Peyer's patch (tissue), 4 donors: ENCODE data around the gene MED12. TPM values are rescaled to one million over a fixed set of nuclear protein-coding genes. Genes with fewer than 3 reads are reported as not detected.

ENCODE experiments used
- DNase-seq, 3 donors: peaks; one replicate each; pipeline ENCODE4 v3.0.0-alpha.2; 2017 to 2019
- H3K27ac ChIP-seq, 4 donors: fragments of 200-600 bp; sonication (generic); one replicate each; pipeline ENCODE4 v1.5.1; 2016 to 2019
- H3K27me3 ChIP-seq, 2 donors: fragments of 200-600 bp; sonication (generic); one replicate each; pipeline ENCODE4 v1.5.1; 2019
- H3K36me3 ChIP-seq, 3 donors: fragments of 200-600 bp; sonication (generic); one replicate each; pipeline ENCODE4 v1.5.1; 2016 to 2019
- H3K4me1 ChIP-seq, 4 donors: fragments of 200-600 bp; sonication (generic); one replicate each; pipeline ENCODE4 v1.5.1; 2016 to 2019
- H3K4me3 ChIP-seq, 4 donors: fragments of 200-600 bp; sonication (generic); 1 replicate in 3 of 4; 2 replicates in 1 of 4; pipeline ENCODE4 v1.5.1; 2016 to 2019; ENCODE audit warnings: mild to moderate bottlenecking in 1 of 4
- H3K9me3 ChIP-seq, 4 donors: fragments of 200-600 bp; sonication (generic); one replicate each; pipeline ENCODE4 v1.5.1; 2016 to 2019; ENCODE audit warnings: mild to moderate bottlenecking in 1 of 4
- POLR2A ChIP-seq, 2 donors: fragments of 450-650 bp; IDR thresholded peaks; one replicate each; pipeline ENCODE4 v1.5.1; 2017; ENCODE audit warnings: antibody characterized with exemption in 2 of 2, mild to moderate bottlenecking in 2 of 2, moderate library complexity in 2 of 2
- total RNA-seq, 4 donors: library from RNA; depleted of rRNA; stranded (reverse); fragments of >200 nt; gene quantifications; one replicate each; pipeline ENCODE4 v1.1.0, GENCODE V29; 2016
- TF ChIP-seq, protein P1 (sequence below), 6 experiments: fragments of 450-650 bp in 4 of 6; fragments of 200-600 bp in 2 of 6; sonication (generic) in 1 of 6; IDR thresholded peaks; one replicate each; pipeline ENCODE4 v1.5.1; 2017 to 2019; ENCODE audit warnings: antibody characterized with exemption in 6 of 6, mild to moderate bottlenecking in 3 of 6, moderate library complexity in 1 of 6

MED12 gene
- total RNA-seq, 4 donors from 2014 or later = 38.5 to 87.0 (median 67.5) TPM

DNA sequence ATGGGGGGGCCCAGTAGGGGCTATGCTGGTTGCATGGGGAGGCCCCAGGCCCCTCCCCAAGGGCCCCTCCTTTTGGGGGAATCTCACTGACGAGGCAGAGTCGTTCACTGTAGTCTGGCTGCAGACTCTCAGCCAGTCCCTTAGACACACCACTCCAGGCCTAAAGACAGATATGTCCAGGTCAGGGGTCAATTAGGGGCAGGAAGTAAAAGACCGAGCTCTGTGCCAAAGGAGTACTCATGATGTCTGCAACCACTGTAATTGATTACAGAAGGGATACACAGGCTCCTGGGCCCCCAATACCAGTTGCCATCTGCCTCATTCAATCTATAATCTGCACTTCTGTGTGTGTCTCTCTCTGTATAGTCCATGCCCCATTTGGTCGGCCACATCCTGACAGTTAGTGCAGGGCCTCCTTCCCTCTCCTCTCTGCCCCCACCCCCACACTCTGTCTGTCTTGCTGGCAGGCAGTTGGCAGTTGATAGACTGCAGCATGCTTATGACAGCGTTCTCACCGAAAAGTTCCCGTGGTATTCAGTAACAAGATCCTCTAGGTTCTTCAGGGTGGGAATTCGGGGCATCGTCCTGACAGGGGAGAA is 10.5 kb upstream of the MED12 start:
- H3K27ac ChIP-seq = peak overlapping the region in 1 of 4 donors; percentile 42
- H3K4me3 ChIP-seq = no peak overlapping the region
- peak in 2 of 3 donors; percentile 50 to 59 for DNase-seq
- TF ChIP-seq, protein P1, sequence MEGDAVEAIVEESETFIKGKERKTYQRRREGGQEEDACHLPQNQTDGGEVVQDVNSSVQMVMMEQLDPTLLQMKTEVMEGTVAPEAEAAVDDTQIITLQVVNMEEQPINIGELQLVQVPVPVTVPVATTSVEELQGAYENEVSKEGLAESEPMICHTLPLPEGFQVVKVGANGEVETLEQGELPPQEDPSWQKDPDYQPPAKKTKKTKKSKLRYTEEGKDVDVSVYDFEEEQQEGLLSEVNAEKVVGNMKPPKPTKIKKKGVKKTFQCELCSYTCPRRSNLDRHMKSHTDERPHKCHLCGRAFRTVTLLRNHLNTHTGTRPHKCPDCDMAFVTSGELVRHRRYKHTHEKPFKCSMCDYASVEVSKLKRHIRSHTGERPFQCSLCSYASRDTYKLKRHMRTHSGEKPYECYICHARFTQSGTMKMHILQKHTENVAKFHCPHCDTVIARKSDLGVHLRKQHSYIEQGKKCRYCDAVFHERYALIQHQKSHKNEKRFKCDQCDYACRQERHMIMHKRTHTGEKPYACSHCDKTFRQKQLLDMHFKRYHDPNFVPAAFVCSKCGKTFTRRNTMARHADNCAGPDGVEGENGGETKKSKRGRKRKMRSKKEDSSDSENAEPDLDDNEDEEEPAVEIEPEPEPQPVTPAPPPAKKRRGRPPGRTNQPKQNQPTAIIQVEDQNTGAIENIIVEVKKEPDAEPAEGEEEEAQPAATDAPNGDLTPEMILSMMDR (IDR thresholded peaks at IDR 0.05) = no peak
- no peak for TF ChIP-seq POLR2A (IDR thresholded peaks at IDR 0.05)
- no peaks in the 10 kb centered on the region for H3K36me3 ChIP-seq
- peaks cover 0 to 12% (median 3%) of the 10 kb centered on the region in 4 donors for H3K4me1 ChIP-seq
- H3K9me3 ChIP-seq = no peaks in the 10 kb centered on the region
- no peaks in the 10 kb centered on the region for H3K27me3 ChIP-seq

DNA sequence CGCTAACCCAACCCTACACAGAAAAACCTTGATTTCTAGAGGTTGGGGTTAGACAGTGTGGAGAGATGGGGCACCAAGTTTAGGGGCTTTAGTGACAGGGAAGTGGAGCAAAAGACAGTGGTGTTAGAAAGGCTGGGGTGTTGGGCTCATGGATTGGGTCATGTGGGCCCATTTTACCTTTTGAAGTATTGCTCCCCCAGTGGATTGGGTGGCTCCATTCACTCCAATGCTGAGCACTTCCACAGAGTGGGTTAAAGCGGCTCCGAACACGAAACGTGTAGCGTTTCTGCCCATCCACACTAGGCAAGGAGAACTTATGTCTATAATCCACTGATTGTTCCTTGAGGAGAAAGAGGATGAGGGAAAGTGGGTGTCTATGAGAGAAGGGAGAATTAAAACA is 9.3 kb upstream of the MED12 start:
- no peak for TF ChIP-seq POLR2A (IDR thresholded peaks at IDR 0.05)
- TF ChIP-seq, protein P1 (IDR thresholded peaks at IDR 0.05) = no peak
- no peaks in the 10 kb centered on the region for H3K27me3 ChIP-seq
- H3K27ac ChIP-seq = peak overlapping the region in 1 of 4 donors; percentile 78
- peaks cover 0 to 4% (median 0%) of the 10 kb centered on the region in 4 donors for H3K4me1 ChIP-seq
- no peaks in the 10 kb centered on the region for H3K9me3 ChIP-seq
- no peaks in the 10 kb centered on the region for H3K36me3 ChIP-seq
- no peak for DNase-seq
- H3K4me3 ChIP-seq = peak overlapping the region in 2 of 4 donors; percentile 9 to 48

DNA sequence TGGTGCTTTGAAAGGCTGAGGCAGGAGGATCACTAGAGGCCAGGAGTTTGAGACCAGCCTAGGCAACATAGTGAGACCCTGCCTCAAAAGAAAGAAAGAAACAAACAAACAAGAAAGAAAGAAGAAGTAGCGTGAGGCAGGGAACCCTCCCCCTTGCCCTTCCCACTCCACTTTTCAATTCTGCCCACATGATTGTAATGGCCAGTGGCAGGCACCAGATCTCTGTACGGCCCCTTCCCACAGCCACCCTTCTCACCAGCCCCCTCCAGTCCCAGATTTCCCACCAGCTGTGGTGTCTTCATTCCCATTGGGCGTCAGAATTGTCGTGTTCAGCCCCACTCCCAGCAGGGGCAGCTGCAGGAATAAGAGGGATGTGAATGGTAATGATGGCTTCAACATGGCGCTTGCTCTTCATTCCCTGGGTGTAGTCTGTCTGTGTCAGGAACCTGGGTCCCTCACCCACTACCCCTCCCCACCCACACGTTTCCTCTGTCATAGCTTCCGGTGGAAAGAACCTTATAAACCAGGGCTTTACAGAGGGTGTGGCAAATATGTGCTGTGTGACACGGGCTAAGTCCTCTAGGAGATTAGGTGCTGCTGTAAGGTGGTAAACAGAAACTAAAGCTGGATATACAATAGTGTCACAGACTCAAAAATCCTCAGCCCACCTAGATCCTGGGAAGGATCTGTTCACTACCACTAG is 7.1 kb upstream of the MED12 start, which contains the start of gene IL2RG:
Gene IL2RG (minus strand): TSS at position 437 of the 703 bp plus-strand sequence. CDS start 38 bp downstream, at position 399.
- Histone ChIP-seq H3K36me3 (no peaks in the 10 kb centered on the region), H3K9me3 (no peaks in the 10 kb centered on the region), H3K27me3 (no peaks in the 10 kb centered on the region), H3K27ac (peak within 1 kb of the TSS; percentile 75 to 87 (median 78)), H3K4me1 (no peaks in the 10 kb centered on the region), H3K4me3 (peak within 1 kb of the TSS; percentile 36 to 48 (median 44))
- TF ChIP-seq POLR2A (IDR thresholded peaks at IDR 0.05) = peak; percentile 70 to 79
- TF ChIP-seq, protein P1 (IDR thresholded peaks at IDR 0.05) = no peak
- DNase-seq = peak; percentile 66 to 92 (median 85)

DNA sequence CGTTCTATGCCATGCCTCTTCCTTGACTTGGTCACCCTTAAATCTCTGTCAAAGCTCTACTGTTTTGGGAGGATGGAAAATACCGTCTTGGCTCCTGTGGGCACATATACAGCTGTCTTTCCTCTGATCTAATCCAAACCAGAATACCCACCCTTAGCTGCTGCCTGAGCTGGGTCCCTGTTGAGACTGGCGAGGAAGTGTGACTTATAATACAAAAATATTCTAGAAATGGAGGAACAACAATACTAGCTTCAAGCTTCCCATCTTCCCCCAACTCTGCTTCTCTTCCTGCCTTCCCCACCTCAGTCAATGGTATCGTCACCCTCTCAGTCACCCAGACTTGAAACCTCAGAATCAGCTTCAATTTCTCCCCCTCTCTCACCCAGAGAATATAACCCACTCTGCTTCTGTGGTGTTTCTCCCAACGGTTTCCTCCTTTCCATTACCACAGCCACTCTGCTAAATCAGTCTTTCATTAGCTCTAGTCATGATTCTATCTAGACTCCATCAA is 6.4 kb upstream of the MED12 start:
- Histone ChIP-seq H3K4me1 (no peaks in the 10 kb centered on the region), H3K9me3 (no peaks in the 10 kb centered on the region), H3K27ac (peak overlapping the region; percentile 75 to 87 (median 78))

DNA sequence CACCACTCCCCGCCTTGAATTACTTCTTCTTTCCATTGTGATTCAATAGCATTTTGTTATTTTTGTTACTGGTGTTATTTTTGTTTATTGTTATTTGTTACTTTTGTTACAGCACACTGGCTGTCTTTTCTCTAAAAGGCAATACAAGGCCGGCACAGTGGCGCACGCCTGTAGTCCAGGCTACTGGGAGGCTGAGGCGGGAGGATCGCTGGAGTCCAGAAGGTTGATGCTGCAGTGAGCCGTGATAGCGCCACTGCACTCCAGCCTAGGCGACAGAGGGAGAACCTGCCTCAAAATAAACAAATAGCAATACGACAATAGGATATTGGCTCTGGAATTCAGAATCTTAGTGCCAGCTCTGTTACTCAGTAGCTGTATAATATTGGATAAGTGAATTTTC is 1.0 kb upstream of the MED12 start:
- H3K9me3 ChIP-seq = no peaks in the 10 kb centered on the region
- no peaks in the 10 kb centered on the region for H3K27me3 ChIP-seq
- no peak for TF ChIP-seq POLR2A (IDR thresholded peaks at IDR 0.05)
- TF ChIP-seq, protein P1 (IDR thresholded peaks at IDR 0.05) = no peak
- H3K4me1 ChIP-seq = peaks cover 0 to 11% (median 0%) of the 10 kb centered on the region in 4 donors
- H3K4me3 ChIP-seq = no peak overlapping the region
- DNase-seq = no peak
- peak overlapping the region in 1 of 4 donors; percentile 82 for H3K27ac ChIP-seq
- H3K36me3 ChIP-seq = peaks cover 0 to 16% (median 0%) of the 10 kb centered on the region in 3 donors

More for the DNA sequence above, 6.4 kb upstream of the MED12 start:
- TF ChIP-seq, protein P1 (IDR thresholded peaks at IDR 0.05) = no peak
- no peak for TF ChIP-seq POLR2A (IDR thresholded peaks at IDR 0.05)
- no peaks in the 10 kb centered on the region for H3K36me3 ChIP-seq
- H3K4me3 ChIP-seq = peak overlapping the region; percentile 9 to 48 (median 38)
- H3K27me3 ChIP-seq = no peaks in the 10 kb centered on the region
- DNase-seq = no peak
